Neuron (in vitro differentiated cells): ENCODE measurements around the gene GRPEL2.

Experiments
- H2AFZ ChIP-seq: one replicate; pipeline ENCODE4 v1.6.1; 2013; ENCODE audit warnings: low read depth, mild to moderate bottlenecking, inconsistent platforms, low read length, moderate library complexity
- H3K27me3 ChIP-seq: one replicate; pipeline ENCODE4 v1.6.1; 2013; ENCODE audit warnings: low read length; ENCODE audit not compliant: insufficient read depth
- H3K36me3 ChIP-seq: one replicate; pipeline ENCODE4 v1.6.1; 2013; ENCODE audit warnings: low read length; ENCODE audit not compliant: insufficient read depth
- H3K4me1 ChIP-seq: one replicate; pipeline ENCODE4 v1.6.1; 2013; ENCODE audit warnings: low read length; ENCODE audit not compliant: insufficient read depth
- H3K4me3 ChIP-seq: 2 replicates; pipeline ENCODE4 v1.5.1; 2013; ENCODE audit warnings: mild to moderate bottlenecking, low read length, moderate library complexity
- H3K9me3 ChIP-seq: one replicate; pipeline ENCODE4 v1.6.1; 2013; ENCODE audit warnings: low read length

GRPEL2 gene

GRCh38 chr5:149345147-149345891, at the start of gene GRPEL2:
Gene GRPEL2 (plus strand): TSS chr5:149345499. CDS start chr5:149345540, 41 bp downstream.
- H2AFZ ChIP-seq: peak within 1 kb of the TSS; percentile 93
- peaks cover 31% of the 10 kb centered on the region for H3K36me3 ChIP-seq
- H3K4me3 ChIP-seq: peak within 1 kb of the TSS; percentile 98
- no peaks in the 10 kb centered on the region for H3K27me3 ChIP-seq
- H3K4me1 ChIP-seq: peaks cover 4% of the 10 kb centered on the region
- H3K9me3 ChIP-seq: no peaks in the 10 kb centered on the region

DNA sequence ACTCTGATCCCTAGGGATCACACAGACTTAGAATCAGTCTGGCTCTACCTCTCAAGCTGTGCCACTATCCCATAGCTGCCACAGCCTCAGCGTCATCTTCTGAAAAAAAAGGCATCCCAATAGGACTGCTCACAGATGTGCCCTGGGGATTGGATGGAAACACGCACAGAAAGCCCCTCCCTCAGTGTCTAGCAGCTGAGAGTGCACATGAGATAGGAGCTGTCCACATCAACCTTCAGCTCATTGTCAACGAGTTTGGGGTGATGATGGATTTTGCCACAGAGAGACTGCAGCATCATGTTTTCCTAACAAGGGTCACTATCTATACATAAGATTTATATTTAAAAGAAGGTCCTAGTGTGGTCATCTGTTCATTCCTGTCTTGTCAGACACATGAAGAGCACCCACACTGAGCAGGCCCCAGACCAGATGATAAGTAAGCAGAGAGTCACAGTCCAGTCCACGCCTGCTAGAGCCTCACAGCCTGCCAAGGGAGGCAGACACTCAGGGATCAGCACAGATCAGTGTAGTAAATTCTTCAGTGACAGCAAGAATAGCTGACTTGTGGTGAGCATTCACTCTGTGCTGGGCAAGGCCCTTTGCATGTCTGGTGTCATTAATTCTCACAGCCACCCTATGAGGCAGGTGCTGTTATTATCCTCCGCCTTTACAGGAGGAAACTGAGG, 47.8 kb upstream of the GRPEL2 start:
- H3K4me3 ChIP-seq: no peak overlapping the region
- H2AFZ ChIP-seq: no peak overlapping the region
- peaks cover 18% of the 10 kb centered on the region for H3K27me3 ChIP-seq
- H3K4me1 ChIP-seq: no peaks in the 10 kb centered on the region
- H3K9me3 ChIP-seq: no peaks in the 10 kb centered on the region
- no peaks in the 10 kb centered on the region for H3K36me3 ChIP-seq

DNA sequence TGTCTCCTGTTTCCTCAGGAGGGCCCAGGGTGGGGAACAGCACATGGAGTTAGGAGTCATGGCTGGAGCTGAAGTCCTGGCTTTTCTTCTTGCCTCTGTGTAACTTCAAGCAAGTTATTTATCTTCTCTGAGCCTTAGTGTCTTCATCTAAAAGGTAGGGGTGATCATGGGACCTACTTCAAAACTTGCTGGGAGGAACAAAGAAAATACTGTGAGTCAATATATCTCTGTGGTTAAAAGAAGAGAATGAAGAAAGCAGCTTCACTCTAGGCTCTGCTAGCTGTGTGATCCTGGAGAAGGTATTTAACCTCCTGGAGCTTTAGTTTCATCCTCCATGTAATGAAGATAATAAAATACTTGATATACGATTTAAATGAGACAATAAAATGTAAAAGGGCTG, 47.1 kb upstream of the GRPEL2 start:
- no peaks in the 10 kb centered on the region for H3K9me3 ChIP-seq
- H3K27me3 ChIP-seq: peaks cover 13% of the 10 kb centered on the region
- no peak overlapping the region for H3K4me3 ChIP-seq
- no peaks in the 10 kb centered on the region for H3K36me3 ChIP-seq
- no peak overlapping the region for H2AFZ ChIP-seq
- no peaks in the 10 kb centered on the region for H3K4me1 ChIP-seq

GRCh38 chr5:149298842-149299404, 46.4 kb upstream of the GRPEL2 start:
- H3K4me3 ChIP-seq: no peak overlapping the region
- H3K4me1 ChIP-seq: no peaks in the 10 kb centered on the region
- no peak overlapping the region for H2AFZ ChIP-seq
- no peaks in the 10 kb centered on the region for H3K36me3 ChIP-seq
- peaks cover 15% of the 10 kb centered on the region for H3K27me3 ChIP-seq
- no peaks in the 10 kb centered on the region for H3K9me3 ChIP-seq

DNA sequence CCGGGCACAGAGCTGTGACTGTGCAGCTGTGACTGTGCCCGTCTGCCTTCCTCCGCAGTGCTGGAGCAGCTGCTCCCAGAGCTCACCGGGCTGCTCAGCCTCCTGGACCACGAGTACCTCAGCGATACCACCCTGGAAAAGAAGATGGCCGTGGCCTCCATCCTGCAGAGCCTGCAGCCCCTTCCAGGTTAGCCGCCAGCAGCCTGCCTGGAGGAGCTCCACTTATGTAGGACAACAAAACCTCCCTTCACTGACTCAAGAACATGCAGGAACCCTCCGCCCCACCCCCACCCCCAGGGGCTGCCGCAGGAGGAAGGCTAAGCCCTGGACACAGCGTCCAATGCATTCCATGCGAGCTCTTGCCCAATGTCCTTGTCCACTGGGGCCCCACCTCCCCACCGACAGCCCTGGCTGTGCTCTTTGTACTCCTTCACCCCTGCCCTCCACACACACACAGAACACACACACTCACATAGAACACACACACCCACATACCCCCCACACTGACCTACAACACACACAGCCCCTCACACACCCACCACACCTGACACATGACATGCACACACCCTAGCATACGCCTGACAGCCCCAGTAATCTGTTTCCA, 45.7 kb upstream of the GRPEL2 start:
- Histone ChIP-seq H3K9me3 (no peaks in the 10 kb centered on the region), H3K4me3 (no peak overlapping the region), H3K4me1 (no peaks in the 10 kb centered on the region), H3K36me3 (no peaks in the 10 kb centered on the region), H2AFZ (no peak overlapping the region), H3K27me3 (peaks cover 16% of the 10 kb centered on the region)

DNA sequence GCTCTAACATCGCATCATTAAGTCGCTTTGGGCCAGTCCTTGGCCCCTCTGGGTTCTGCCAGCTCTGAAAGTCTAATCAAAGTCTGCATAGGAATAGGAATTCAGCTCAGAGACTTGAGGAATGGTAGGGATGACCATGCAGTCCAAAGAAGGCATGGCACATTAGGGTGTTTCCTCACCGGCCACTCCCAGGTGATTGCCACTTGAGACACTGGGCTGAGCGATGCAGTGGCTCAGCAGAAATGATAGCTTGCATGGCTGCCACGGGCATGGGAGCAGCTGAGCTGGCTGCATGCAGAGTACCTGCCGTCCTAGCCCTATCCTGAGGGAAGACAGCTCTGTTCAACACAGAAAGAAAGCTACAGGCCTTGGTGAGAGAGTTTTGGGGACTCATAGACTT, 44.9 kb upstream of the GRPEL2 start:
- H3K4me1 ChIP-seq: no peaks in the 10 kb centered on the region
- H3K27me3 ChIP-seq: peaks cover 11% of the 10 kb centered on the region
- no peaks in the 10 kb centered on the region for H3K36me3 ChIP-seq
- no peak overlapping the region for H2AFZ ChIP-seq
- H3K4me3 ChIP-seq: no peak overlapping the region
- no peaks in the 10 kb centered on the region for H3K9me3 ChIP-seq

- Histone ChIP-seq H2AFZ (no peak overlapping the region), H3K36me3 (no peaks in the 10 kb centered on the region), H3K9me3 (no peaks in the 10 kb centered on the region), H3K27me3 (peaks cover 16% of the 10 kb centered on the region), H3K4me3 (no peak overlapping the region), H3K4me1 (no peaks in the 10 kb centered on the region)
These were observed 44.1 kb upstream of the GRPEL2 start for GRCh38 chr5:149301049-149301743.

DNA sequence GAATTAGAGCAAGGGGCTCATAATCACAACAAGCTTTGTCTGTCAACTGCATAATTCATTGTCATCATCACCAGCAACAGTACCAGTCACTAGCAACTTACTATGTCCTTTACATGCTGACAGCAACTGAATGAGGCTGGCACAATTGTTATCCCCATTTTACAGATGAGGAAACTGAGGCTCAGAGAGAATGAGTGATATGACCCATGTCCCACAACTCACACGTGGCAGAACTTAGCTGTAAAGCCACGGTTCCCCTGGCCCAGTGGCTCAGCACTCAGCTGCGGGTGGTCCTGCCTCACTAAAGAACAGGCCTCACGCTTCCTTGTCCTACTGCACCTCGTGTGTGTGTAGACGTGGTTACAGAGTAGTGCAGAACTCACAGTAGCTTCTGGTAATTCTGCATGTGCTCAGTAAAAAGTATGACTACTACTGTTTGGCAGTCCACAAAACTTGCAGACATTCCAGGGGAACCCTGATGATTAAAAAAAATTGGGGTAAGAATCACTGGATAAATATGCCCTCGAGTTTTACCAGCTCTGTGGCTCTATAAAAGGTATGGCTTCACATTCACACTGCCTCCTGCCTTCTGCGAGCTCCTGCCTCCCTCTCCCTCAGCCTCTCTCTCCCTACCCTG, 43.4 kb upstream of the GRPEL2 start:
- H2AFZ ChIP-seq: no peak overlapping the region
- no peaks in the 10 kb centered on the region for H3K4me1 ChIP-seq
- H3K36me3 ChIP-seq: no peaks in the 10 kb centered on the region
- no peak overlapping the region for H3K4me3 ChIP-seq
- H3K27me3 ChIP-seq: peaks cover 16% of the 10 kb centered on the region
- H3K9me3 ChIP-seq: no peaks in the 10 kb centered on the region

GRCh38 chr5:149302641-149303040, 42.7 kb upstream of the GRPEL2 start:
- no peak overlapping the region for H3K4me3 ChIP-seq
- no peak overlapping the region for H2AFZ ChIP-seq
- peaks cover 16% of the 10 kb centered on the region for H3K27me3 ChIP-seq
- no peaks in the 10 kb centered on the region for H3K4me1 ChIP-seq
- no peaks in the 10 kb centered on the region for H3K9me3 ChIP-seq
- no peaks in the 10 kb centered on the region for H3K36me3 ChIP-seq

GRCh38 chr5:149303210-149303609, 42.1 kb upstream of the GRPEL2 start:
- no peaks in the 10 kb centered on the region for H3K4me1 ChIP-seq
- no peak overlapping the region for H3K4me3 ChIP-seq
- peaks cover 16% of the 10 kb centered on the region for H3K27me3 ChIP-seq
- H3K36me3 ChIP-seq: no peaks in the 10 kb centered on the region
- no peak overlapping the region for H2AFZ ChIP-seq
- no peaks in the 10 kb centered on the region for H3K9me3 ChIP-seq

DNA sequence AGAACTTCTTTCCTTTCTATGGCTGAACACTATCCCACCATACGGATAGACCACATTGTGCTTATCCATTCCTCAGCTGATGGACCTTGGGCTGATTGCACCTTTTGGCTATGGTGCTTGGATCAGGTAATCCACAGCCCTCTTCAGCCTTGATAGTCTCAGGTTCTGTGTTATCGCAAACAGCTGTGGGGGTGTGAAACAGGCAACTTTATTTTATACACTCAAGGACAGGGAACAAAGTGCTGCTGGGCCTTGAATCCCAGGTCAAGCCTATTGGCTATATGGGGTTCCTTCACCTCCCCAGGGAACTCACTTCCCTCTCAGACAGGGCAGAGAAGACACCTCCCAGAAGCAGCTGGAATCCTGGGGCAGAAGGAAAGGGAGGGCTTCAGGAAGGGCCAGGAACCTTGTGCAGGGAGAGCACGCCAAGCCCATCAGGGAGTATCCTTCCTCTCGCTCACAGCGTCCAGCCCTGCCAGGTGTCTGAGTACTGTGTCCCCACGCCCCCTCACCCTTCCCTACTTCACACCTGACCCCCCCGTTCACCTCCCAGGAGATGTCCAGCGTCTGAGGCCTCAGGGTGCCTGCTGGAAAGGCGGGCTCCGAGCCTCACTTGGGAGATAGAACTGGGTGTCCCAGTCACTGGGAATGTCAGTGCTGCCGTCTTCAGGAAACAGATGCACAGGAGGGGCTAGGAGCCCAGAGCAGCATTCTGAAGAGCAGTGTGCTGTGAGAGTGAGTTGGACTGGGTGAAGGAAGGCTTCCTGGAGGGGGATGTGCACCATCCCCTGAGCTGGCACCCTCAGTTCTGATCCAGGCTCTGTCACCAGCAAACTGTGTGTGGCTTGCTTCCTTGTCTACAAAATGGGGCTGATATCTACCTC, 40.9 kb upstream of the GRPEL2 start:
- no peaks in the 10 kb centered on the region for H3K36me3 ChIP-seq

DNA sequence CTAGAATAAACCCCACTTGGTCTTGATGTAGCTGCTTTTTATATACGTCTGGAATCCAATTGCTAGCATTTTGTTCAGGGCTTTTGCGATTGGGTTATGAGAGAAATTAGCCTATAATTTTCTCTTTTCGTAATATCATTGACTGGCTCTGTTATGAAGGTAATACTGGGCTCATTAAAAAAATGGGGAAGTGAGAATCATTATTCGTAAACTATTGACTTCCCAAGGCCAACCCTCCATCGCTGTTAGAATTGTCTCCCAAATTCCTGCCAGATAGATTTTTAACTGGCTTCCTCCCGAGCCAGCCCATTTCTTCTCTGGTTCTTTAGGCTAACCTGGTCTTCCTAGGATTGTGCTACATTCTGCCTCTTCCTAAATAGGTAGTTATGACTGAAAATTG, 35.9 kb upstream of the GRPEL2 start:
- H2AFZ ChIP-seq: no peak overlapping the region
- H3K4me1 ChIP-seq: no peaks in the 10 kb centered on the region
- no peaks in the 10 kb centered on the region for H3K9me3 ChIP-seq
- H3K4me3 ChIP-seq: no peak overlapping the region
- peaks cover 8% of the 10 kb centered on the region for H3K27me3 ChIP-seq
- H3K36me3 ChIP-seq: no peaks in the 10 kb centered on the region

More for the DNA sequence above, 40.9 kb upstream of the GRPEL2 start:
- H3K9me3 ChIP-seq: no peaks in the 10 kb centered on the region
- no peak overlapping the region for H3K4me3 ChIP-seq
- peaks cover 11% of the 10 kb centered on the region for H3K27me3 ChIP-seq
- no peak overlapping the region for H2AFZ ChIP-seq
- no peaks in the 10 kb centered on the region for H3K4me1 ChIP-seq
